GM12878 (cell line): ENCODE measurements around the gene FARSB. TPM values are rescaled to one million over a fixed set of nuclear protein-coding genes. Genes with fewer than 3 reads are reported as not detected.

Experiments used
- ATAC-seq: fragments of 200-7000 bp; cut with Tn5 transposase; 3 replicates; pipeline ENCODE4 v1.9.1; 2020; ENCODE audit warnings: mild to moderate bottlenecking, moderate library complexity
- BruUV-seq: library from RNA; stranded (reverse); fragments of 400-500 nt; replicated peaks from 2 replicates; lab custom pipeline; 2021; lab: Mats Ljungman, UMichigan
- CTCF ChIA-PET: fragments of 300-600 bp; sonication (Branson Sonifier 250); formaldehyde crosslinking; extraction: SDS; loops from one replicate; lab custom pipeline; 2021; ENCODE audit warnings: inconsistent platforms; lab: Yijun Ruan, JAX
- POLR2A ChIA-PET: fragments of 350-600 bp; formaldehyde crosslinking; extraction: SDS; loops from one replicate; lab custom pipeline; 2021; ENCODE audit warnings: inconsistent platforms; lab: Charles Lee
- RAD21 ChIA-PET: fragments of 300-600 bp; sonication (Branson Sonifier 250); formaldehyde crosslinking; loops from one replicate; lab custom pipeline; 2023; ENCODE audit warnings: antibody characterized with exemption; ENCODE audit not compliant: unreplicated experiment; lab: Charles Lee
- SMC1A ChIA-PET: fragments of 300-600 bp; sonication (Branson Sonifier 250); formaldehyde crosslinking; loops from one replicate; lab custom pipeline; 2023; ENCODE audit not compliant: unreplicated experiment, uncharacterized antibody; lab: Charles Lee
- DNase-seq: peaks from one replicate; pipeline ENCODE4 v3.0.0-alpha.2; 2011; ENCODE audit warnings: low read depth, low spot score
- FAIRE-seq: peaks from 3 replicates; lab custom pipeline; 2011; peaks lifted over from hg19 to GRCh38; lab: Jason Lieb, UNC
- H2AFZ ChIP-seq: 2 replicates; pipeline ENCODE4 v1.6.0; 2011; ENCODE audit warnings: low read depth, low read length, control low read depth; ENCODE audit not compliant: control insufficient read depth
- H3K27ac ChIP-seq: 2 replicates; pipeline ENCODE4 v1.5.1; 2011; ENCODE audit warnings: control low read depth; ENCODE audit not compliant: control insufficient read depth, insufficient read depth
- H3K27me3 ChIP-seq, 2 experiments: replicated peaks in 1 of 2; 2 replicates each; pipeline versions ENCODE4 v1.6.0 to v1.6.1; 2011; ENCODE audit warnings: low read length in 1 of 2; ENCODE audit not compliant: control insufficient read depth in 2 of 2, insufficient read depth in 2 of 2
- H3K36me3 ChIP-seq, 2 experiments: 2 replicates each; pipeline ENCODE4 v1.5.1; 2011; ENCODE audit warnings: low read length in 1 of 2; ENCODE audit not compliant: control insufficient read depth in 2 of 2, insufficient read depth in 2 of 2
- H3K4me1 ChIP-seq: 2 replicates; pipeline ENCODE4 v1.6.1; 2011; ENCODE audit warnings: mild to moderate bottlenecking, low read length, moderate library complexity, mixed read lengths; ENCODE audit not compliant: control insufficient read depth, insufficient read depth
- H3K4me2 ChIP-seq: 2 replicates; pipeline ENCODE4 v1.6.0; 2011; ENCODE audit warnings: control low read depth; ENCODE audit not compliant: control insufficient read depth, insufficient read depth
- H3K4me3 ChIP-seq: fragments of 200-600 bp; sonication (generic); 2 replicates; pipeline ENCODE4 v1.5.1; 2016
- H3K79me2 ChIP-seq: 2 replicates; pipeline ENCODE4 v1.6.0; 2011; ENCODE audit warnings: low read length; ENCODE audit not compliant: control insufficient read depth, insufficient read depth
- H3K9ac ChIP-seq: 2 replicates; pipeline ENCODE4 v1.8.0; 2011; ENCODE audit warnings: low read length, control low read depth, mixed read lengths; ENCODE audit not compliant: control insufficient read depth, insufficient read depth
- H3K9me3 ChIP-seq: replicated peaks from 3 replicates; pipeline ENCODE4 v1.5.1; 2011; ENCODE audit warnings: mild to moderate bottlenecking, low read length; ENCODE audit not compliant: control insufficient read depth, insufficient read depth
- H4K20me1 ChIP-seq: 2 replicates; pipeline ENCODE4 v1.6.0; 2011; ENCODE audit not compliant: control insufficient read depth, insufficient read depth
- BMI1 ChIP-seq: fragments of 450-650 bp; IDR thresholded peaks from 2 replicates; pipeline ENCODE4 v1.6.1; 2016; ENCODE audit warnings: mild to moderate bottlenecking, moderate library complexity, borderline replicate concordance
- CHD4 ChIP-seq: fragments of 200-600 bp; sonication (generic); IDR thresholded peaks from 2 replicates; pipeline ENCODE4 v1.6.1; 2016; ENCODE audit warnings: mild to moderate bottlenecking
- MYB ChIP-seq: fragments of 150-350 bp; IDR thresholded peaks from 2 replicates; pipeline ENCODE4 v1.6.1; 2014; ENCODE audit warnings: mild to moderate bottlenecking, low read depth, low read length, borderline replicate concordance
- MYC ChIP-seq: IDR thresholded peaks from 2 replicates; pipeline ENCODE4 v1.6.1; 2011; ENCODE audit warnings: mild to moderate bottlenecking, low read length, moderate library complexity, inconsistent platforms; ENCODE audit not compliant: insufficient read depth, insufficient replicate concordance, insufficient read length, severe bottlenecking
- POLR2AphosphoS5 ChIP-seq: IDR thresholded peaks from 2 replicates; pipeline ENCODE4 v1.6.1; 2011; ENCODE audit warnings: mild to moderate bottlenecking, low read length, inconsistent platforms
- SPI1 ChIP-seq: IDR thresholded peaks from 2 replicates; pipeline ENCODE4 v1.6.1; 2011; ENCODE audit warnings: low read depth, mild to moderate bottlenecking, low read length, moderate library complexity, borderline replicate concordance; ENCODE audit not compliant: insufficient read depth
- STAT3 ChIP-seq: IDR thresholded peaks from 2 replicates; pipeline ENCODE4 v1.6.1; 2011; ENCODE audit warnings: low read depth, low read length, improper control_type of control experiment
- SUPT20H ChIP-seq: IDR thresholded peaks from 2 replicates; pipeline ENCODE4 v1.6.1; 2011; ENCODE audit warnings: low read depth, mild to moderate bottlenecking, low read length, moderate library complexity, borderline replicate concordance; ENCODE audit not compliant: control insufficient read depth
- SUZ12 ChIP-seq: fragments of 200-600 bp; sonication (generic); IDR thresholded peaks from one replicate; pipeline ENCODE4 v1.6.1; 2018; ENCODE audit warnings: antibody characterized with exemption, mild to moderate bottlenecking; ENCODE audit not compliant: unreplicated experiment
- TCF12 ChIP-seq: IDR thresholded peaks from 2 replicates; pipeline ENCODE4 v1.6.1; 2011; ENCODE audit warnings: low read depth, mild to moderate bottlenecking, low read length
- ZNF207 ChIP-seq: fragments of 450-650 bp; IDR thresholded peaks from 2 replicates; pipeline ENCODE4 v1.6.1; 2014; ENCODE audit warnings: antibody characterized with exemption, mild to moderate bottlenecking, borderline replicate concordance
- WGBS: methylation state at CpG from one replicate; pipeline ENCODE4 v1.1.6; 2016; ENCODE audit warnings: low lambda C conversion rate; ENCODE audit not compliant: insufficient replicate concordance, insufficient coverage; ENCODE audit errors: missing lambda C conversion rate; 5-methylcytosine and 5-hydroxymethylcytosine counted together
- in situ Hi-C: fragments of 300-500 bp; cut with MboI; formaldehyde crosslinking; loops from 9 replicates; pipeline ENCODE4 v1.14.3; 2018; ENCODE audit warnings: mixed read lengths
- intact Hi-C: fragments of 100-400 bp; cut with micrococcal nuclease; formaldehyde crosslinking; loops from one replicate; pipeline ENCODE4 v1.14.2; 2022; ENCODE audit not compliant: unreplicated experiment
- polyA plus RNA-seq, 11 experiments: library from polyadenylated mRNA; depleted of rRNA in 4 of 11; unstranded in 6 of 11; stranded (reverse) in 5 of 11; fragments of >200 nt; fragmentation: Nextera tagmentation in 4 of 11; fragmentation: Illumina TruSeq in 1 of 11; extraction: Ambion mirVana in 4 of 11; extraction: Trizol in 1 of 11; gene quantifications; 1 replicate in 1 of 11; 2 replicates in 10 of 11; pipeline versions ENCODE4 v1.2.1 to v1.2.3, GENCODE V29; 2011 to 2016; ENCODE audit warnings: inconsistent platforms in 2 of 11, missing spikeins in 2 of 11, low read depth in 1 of 11
- total RNA-seq, 4 experiments: library from RNA; depleted of rRNA in 3 of 4; stranded (reverse); fragments of >200 nt in 3 of 4; fragmentation: Illumina TruSeq in 1 of 4; extraction: Trizol in 1 of 4; gene quantifications; 2 replicates each; pipeline versions ENCODE4 v1.2.1 to v1.2.3, GENCODE V29; 2013 to 2021
- TF ChIP-seq, protein P1 (sequence below): fragments of 450-650 bp; IDR thresholded peaks from 2 replicates; pipeline ENCODE4 v1.6.1; 2017; ENCODE audit warnings: mild to moderate bottlenecking, moderate library complexity
- TF ChIP-seq, protein P2 (sequence below): IDR thresholded peaks from 2 replicates; pipeline ENCODE4 v1.6.1; 2012; ENCODE audit warnings: low read depth, low read length, improper control_type of control experiment
- TF ChIP-seq, protein P3 (sequence below): fragments of 450-650 bp; IDR thresholded peaks from 2 replicates; pipeline ENCODE4 v1.6.1; 2016; ENCODE audit warnings: mild to moderate bottlenecking, moderate library complexity, borderline replicate concordance

The FARSB gene
- total and polyA plus RNA-seq, 10 of the 15 experiments (the other 5 are each of a cell fraction or from before 2014, with no cell fraction given), result 32.4 to 127 (median 73.8) TPM

DNA sequence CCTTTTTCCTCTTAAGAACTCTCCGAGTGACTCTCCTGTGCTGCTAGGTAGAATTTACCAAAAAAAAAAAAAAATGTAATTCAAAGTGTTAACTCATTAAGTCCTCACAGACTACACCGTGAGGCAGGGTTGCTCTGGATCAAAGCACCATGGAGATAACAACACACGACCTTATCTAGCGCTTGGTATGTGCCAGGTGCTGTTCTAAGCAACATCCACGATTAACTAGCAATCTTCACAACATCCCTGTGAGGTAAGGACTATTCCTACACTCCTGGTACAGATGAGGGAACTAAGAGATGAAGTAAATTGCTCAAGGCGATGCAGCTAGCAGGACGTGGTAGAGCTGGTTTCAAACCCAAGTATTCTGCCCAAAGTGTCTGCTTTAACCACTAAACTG is 17.4 kb upstream of the FARSB start:
- Histone ChIP-seq H3K4me2 (no peak overlapping the region), H3K9me3 (no peaks in the 10 kb centered on the region), H3K36me3 (no peaks in the 10 kb centered on the region), H3K27ac (no peak overlapping the region), H3K4me3 (no peak overlapping the region), H3K4me1 (no peaks in the 10 kb centered on the region), H2AFZ (no peak overlapping the region), H3K79me2 (no peaks in the 10 kb centered on the region), H3K27me3 (peaks cover 3 to 8% of the 10 kb centered on the region in 2 experiments), H4K20me1 (no peaks in the 10 kb centered on the region), H3K9ac (no peak overlapping the region)
- WGBS, result 56% methylated on average over 7 of the region's 7 CpGs
- DNase-seq (no peak), FAIRE-seq (no peak), ATAC-seq (no peak)
- POLR2A ChIA-PET, result no interaction called here
- SMC1A ChIA-PET, result no interaction called here
- in situ Hi-C loops, result no loop called here
- intact Hi-C loops, result no loop called here
- no TSS peak for BruUV-seq
- RAD21 ChIA-PET, result no interaction called here
- CTCF ChIA-PET, result no interaction called here
- no peak for TF ChIP-seq CHD4
- no peak for TF ChIP-seq BMI1
- no peak for TF ChIP-seq TCF12
- TF ChIP-seq SUPT20H, result no peak
- TF ChIP-seq, protein P1, sequence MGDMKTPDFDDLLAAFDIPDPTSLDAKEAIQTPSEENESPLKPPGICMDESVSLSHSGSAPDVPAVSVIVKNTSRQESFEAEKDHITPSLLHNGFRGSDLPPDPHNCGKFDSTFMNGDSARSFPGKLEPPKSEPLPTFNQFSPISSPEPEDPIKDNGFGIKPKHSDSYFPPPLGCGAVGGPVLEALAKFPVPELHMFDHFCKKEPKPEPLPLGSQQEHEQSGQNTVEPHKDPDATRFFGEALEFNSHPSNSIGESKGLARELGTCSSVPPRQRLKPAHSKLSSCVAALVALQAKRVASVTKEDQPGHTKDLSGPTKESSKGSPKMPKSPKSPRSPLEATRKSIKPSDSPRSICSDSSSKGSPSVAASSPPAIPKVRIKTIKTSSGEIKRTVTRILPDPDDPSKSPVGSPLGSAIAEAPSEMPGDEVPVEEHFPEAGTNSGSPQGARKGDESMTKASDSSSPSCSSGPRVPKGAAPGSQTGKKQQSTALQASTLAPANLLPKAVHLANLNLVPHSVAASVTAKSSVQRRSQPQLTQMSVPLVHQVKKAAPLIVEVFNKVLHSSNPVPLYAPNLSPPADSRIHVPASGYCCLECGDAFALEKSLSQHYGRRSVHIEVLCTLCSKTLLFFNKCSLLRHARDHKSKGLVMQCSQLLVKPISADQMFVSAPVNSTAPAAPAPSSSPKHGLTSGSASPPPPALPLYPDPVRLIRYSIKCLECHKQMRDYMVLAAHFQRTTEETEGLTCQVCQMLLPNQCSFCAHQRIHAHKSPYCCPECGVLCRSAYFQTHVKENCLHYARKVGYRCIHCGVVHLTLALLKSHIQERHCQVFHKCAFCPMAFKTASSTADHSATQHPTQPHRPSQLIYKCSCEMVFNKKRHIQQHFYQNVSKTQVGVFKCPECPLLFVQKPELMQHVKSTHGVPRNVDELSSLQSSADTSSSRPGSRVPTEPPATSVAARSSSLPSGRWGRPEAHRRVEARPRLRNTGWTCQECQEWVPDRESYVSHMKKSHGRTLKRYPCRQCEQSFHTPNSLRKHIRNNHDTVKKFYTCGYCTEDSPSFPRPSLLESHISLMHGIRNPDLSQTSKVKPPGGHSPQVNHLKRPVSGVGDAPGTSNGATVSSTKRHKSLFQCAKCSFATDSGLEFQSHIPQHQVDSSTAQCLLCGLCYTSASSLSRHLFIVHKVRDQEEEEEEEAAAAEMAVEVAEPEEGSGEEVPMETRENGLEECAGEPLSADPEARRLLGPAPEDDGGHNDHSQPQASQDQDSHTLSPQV, result no peak
- no peak for TF ChIP-seq STAT3
- no peak for TF ChIP-seq POLR2AphosphoS5
- TF ChIP-seq ZNF207, result no peak
- TF ChIP-seq, protein P2, sequence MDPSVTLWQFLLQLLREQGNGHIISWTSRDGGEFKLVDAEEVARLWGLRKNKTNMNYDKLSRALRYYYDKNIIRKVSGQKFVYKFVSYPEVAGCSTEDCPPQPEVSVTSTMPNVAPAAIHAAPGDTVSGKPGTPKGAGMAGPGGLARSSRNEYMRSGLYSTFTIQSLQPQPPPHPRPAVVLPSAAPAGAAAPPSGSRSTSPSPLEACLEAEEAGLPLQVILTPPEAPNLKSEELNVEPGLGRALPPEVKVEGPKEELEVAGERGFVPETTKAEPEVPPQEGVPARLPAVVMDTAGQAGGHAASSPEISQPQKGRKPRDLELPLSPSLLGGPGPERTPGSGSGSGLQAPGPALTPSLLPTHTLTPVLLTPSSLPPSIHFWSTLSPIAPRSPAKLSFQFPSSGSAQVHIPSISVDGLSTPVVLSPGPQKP, result no peak
- no peak for TF ChIP-seq SPI1
- no peak for TF ChIP-seq MYB
- no peak for TF ChIP-seq MYC
- TF ChIP-seq, protein P3, sequence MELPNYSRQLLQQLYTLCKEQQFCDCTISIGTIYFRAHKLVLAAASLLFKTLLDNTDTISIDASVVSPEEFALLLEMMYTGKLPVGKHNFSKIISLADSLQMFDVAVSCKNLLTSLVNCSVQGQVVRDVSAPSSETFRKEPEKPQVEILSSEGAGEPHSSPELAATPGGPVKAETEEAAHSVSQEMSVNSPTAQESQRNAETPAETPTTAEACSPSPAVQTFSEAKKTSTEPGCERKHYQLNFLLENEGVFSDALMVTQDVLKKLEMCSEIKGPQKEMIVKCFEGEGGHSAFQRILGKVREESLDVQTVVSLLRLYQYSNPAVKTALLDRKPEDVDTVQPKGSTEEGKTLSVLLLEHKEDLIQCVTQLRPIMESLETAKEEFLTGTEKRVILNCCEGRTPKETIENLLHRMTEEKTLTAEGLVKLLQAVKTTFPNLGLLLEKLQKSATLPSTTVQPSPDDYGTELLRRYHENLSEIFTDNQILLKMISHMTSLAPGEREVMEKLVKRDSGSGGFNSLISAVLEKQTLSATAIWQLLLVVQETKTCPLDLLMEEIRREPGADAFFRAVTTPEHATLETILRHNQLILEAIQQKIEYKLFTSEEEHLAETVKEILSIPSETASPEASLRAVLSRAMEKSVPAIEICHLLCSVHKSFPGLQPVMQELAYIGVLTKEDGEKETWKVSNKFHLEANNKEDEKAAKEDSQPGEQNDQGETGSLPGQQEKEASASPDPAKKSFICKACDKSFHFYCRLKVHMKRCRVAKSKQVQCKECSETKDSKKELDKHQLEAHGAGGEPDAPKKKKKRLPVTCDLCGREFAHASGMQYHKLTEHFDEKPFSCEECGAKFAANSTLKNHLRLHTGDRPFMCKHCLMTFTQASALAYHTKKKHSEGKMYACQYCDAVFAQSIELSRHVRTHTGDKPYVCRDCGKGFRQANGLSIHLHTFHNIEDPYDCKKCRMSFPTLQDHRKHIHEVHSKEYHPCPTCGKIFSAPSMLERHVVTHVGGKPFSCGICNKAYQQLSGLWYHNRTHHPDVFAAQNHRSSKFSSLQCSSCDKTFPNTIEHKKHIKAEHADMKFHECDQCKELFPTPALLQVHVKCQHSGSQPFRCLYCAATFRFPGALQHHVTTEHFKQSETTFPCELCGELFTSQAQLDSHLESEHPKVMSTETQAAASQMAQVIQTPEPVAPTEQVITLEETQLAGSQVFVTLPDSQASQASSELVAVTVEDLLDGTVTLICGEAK, result no peak
- TF ChIP-seq SUZ12, result no peak
